Keratinocyte (primary cell): ENCODE data around the gene ARRDC3. TPM values are rescaled to one million over a fixed set of nuclear protein-coding genes. Genes with fewer than 3 reads are reported as not detected.

ENCODE experiments used
- DNase-seq: peaks from one replicate; pipeline ENCODE4 v3.0.0-alpha.2; 2011; ENCODE audit warnings: low read depth, missing footprints, low spot score
- FAIRE-seq: peaks from 2 replicates; lab custom pipeline; 2011; peaks lifted over from hg19 to GRCh38; lab: Jason Lieb, UNC
- H2AFZ ChIP-seq: 2 replicates; pipeline ENCODE4 v1.6.0; 2012; ENCODE audit warnings: low read length, control low read depth, inconsistent platforms; ENCODE audit not compliant: control insufficient read depth
- H3K27ac ChIP-seq: 2 replicates; pipeline ENCODE4 v1.5.1; 2011; ENCODE audit warnings: low read length; ENCODE audit not compliant: control insufficient read depth, insufficient read depth
- H3K27me3 ChIP-seq: 3 replicates; pipeline ENCODE4 v1.6.0; 2011; ENCODE audit warnings: low read length; ENCODE audit not compliant: control insufficient read depth, insufficient read depth; ENCODE audit errors: extremely low read depth
- H3K36me3 ChIP-seq, 2 experiments: 2 replicates in 1 of 2; 3 replicates in 1 of 2; pipeline ENCODE4 v1.5.1; 2011; ENCODE audit warnings: low read length in 2 of 2, mild to moderate bottlenecking in 1 of 2; ENCODE audit not compliant: control insufficient read depth in 2 of 2, insufficient read depth in 2 of 2; ENCODE audit errors: extremely low read depth in 1 of 2
- H3K4me1 ChIP-seq: 3 replicates; pipeline ENCODE4 v1.5.1; 2011; ENCODE audit warnings: low read length; ENCODE audit not compliant: control insufficient read depth, insufficient read depth; ENCODE audit errors: extremely low read depth
- H3K4me2 ChIP-seq: 3 replicates; pipeline ENCODE4 v1.6.0; 2011; ENCODE audit warnings: low read depth, low read length; ENCODE audit not compliant: control insufficient read depth, insufficient read depth; ENCODE audit errors: extremely low read depth
- H3K4me3 ChIP-seq, 3 experiments: fragments of 200-600 bp in 1 of 3; sonication (generic) in 1 of 3; 2 replicates in 2 of 3; 3 replicates in 1 of 3; pipeline ENCODE4 v1.5.1; 2011 to 2016; ENCODE audit warnings: low read length in 3 of 3, mild to moderate bottlenecking in 3 of 3, control low read depth in 2 of 3, inconsistent platforms in 1 of 3, low read depth in 1 of 3, mixed read lengths in 1 of 3, mixed run types in 1 of 3, moderate library complexity in 1 of 3; ENCODE audit not compliant: control insufficient read depth in 2 of 3, insufficient read depth in 2 of 3; ENCODE audit errors: extremely low read depth in 1 of 3
- H3K79me2 ChIP-seq: 2 replicates; pipeline ENCODE4 v1.6.0; 2012; ENCODE audit warnings: low read length; ENCODE audit not compliant: control insufficient read depth, insufficient read depth
- H3K9ac ChIP-seq: 3 replicates; pipeline ENCODE4 v1.6.0; 2011; ENCODE audit warnings: low read length; ENCODE audit not compliant: control insufficient read depth, insufficient read depth; ENCODE audit errors: extremely low read depth
- H3K9me1 ChIP-seq: 3 replicates; pipeline ENCODE4 v1.6.0; 2011; ENCODE audit warnings: low read length; ENCODE audit not compliant: control insufficient read depth, insufficient read depth; ENCODE audit errors: extremely low read depth
- H3K9me3 ChIP-seq: 2 replicates; pipeline ENCODE4 v1.5.1; 2012; ENCODE audit warnings: low read depth, low read length; ENCODE audit not compliant: control insufficient read depth
- H4K20me1 ChIP-seq: 3 replicates; pipeline ENCODE4 v1.6.0; 2011; ENCODE audit warnings: low read length; ENCODE audit not compliant: control insufficient read depth, insufficient read depth; ENCODE audit errors: extremely low read depth
- EZH2 ChIP-seq: IDR thresholded peaks from one replicate; pipeline ENCODE4 v1.6.1; 2012; ENCODE audit warnings: inconsistent platforms, mild to moderate bottlenecking, low read length, moderate library complexity
- dilution Hi-C: fragments of 300-500 bp; cut with MboI; formaldehyde crosslinking; loops from one replicate; pipeline ENCODE4 v1.7.0; 2020; ENCODE audit warnings: low sequenced_read_pairs; ENCODE audit not compliant: extremely low pct_ligation_motif_present
- polyA plus RNA-seq, 5 experiments: library from polyadenylated mRNA; depleted of rRNA in 3 of 5; stranded (reverse) in 3 of 5; stranded (forward) in 1 of 5; unstranded in 1 of 5; fragments of >200 nt; gene quantifications; 1 replicate in 1 of 5; 2 replicates in 3 of 5; 3 replicates in 1 of 5; pipeline versions ENCODE4 v1.2.1 to v1.2.3, GENCODE V29; 2011 to 2012; ENCODE audit warnings: missing spikeins in 2 of 5, low read depth in 1 of 5, low replicate concordance in 1 of 5
- TF ChIP-seq, protein P1 (sequence below), 3 experiments: IDR thresholded peaks in 1 of 3; conservative IDR thresholded peaks in 1 of 3; optimal IDR thresholded peaks in 1 of 3; 2 replicates in 2 of 3; 3 replicates in 1 of 3; pipeline versions ENCODE3 to v1.5.1; 2011; ENCODE audit warnings: low read length in 3 of 3, mild to moderate bottlenecking in 3 of 3, moderate library complexity in 2 of 3, control low read depth in 1 of 3, inconsistent platforms in 1 of 3; ENCODE audit not compliant: insufficient read depth in 2 of 3; ENCODE audit errors: extremely low read depth in 1 of 3

Gene ARRDC3
- polyA plus RNA-seq, 1 donor (not counting 4 experiments of a cell fraction or from before 2014, with no cell fraction given) = 8.9 TPM

- H3K4me1 ChIP-seq = no peaks in the 10 kb centered on the region
- no peak overlapping the region for H3K4me2 ChIP-seq
- no peak overlapping the region for H2AFZ ChIP-seq
- no peaks in the 10 kb centered on the region for H3K9me1 ChIP-seq
- DNase-seq = no peak
- no peaks in the 10 kb centered on the region for H3K79me2 ChIP-seq
- H3K27me3 ChIP-seq = no peaks in the 10 kb centered on the region
- H3K9ac ChIP-seq = no peak overlapping the region
- H3K36me3 ChIP-seq = peaks cover 7 to 17% of the 10 kb centered on the region in 2 experiments
- dilution Hi-C loops = no loop called here
- FAIRE-seq = no peak
- no peaks in the 10 kb centered on the region for H4K20me1 ChIP-seq
- no peak for TF ChIP-seq EZH2
- TF ChIP-seq, protein P1, sequence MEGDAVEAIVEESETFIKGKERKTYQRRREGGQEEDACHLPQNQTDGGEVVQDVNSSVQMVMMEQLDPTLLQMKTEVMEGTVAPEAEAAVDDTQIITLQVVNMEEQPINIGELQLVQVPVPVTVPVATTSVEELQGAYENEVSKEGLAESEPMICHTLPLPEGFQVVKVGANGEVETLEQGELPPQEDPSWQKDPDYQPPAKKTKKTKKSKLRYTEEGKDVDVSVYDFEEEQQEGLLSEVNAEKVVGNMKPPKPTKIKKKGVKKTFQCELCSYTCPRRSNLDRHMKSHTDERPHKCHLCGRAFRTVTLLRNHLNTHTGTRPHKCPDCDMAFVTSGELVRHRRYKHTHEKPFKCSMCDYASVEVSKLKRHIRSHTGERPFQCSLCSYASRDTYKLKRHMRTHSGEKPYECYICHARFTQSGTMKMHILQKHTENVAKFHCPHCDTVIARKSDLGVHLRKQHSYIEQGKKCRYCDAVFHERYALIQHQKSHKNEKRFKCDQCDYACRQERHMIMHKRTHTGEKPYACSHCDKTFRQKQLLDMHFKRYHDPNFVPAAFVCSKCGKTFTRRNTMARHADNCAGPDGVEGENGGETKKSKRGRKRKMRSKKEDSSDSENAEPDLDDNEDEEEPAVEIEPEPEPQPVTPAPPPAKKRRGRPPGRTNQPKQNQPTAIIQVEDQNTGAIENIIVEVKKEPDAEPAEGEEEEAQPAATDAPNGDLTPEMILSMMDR (optimal IDR thresholded peaks at IDR 0.05 in 1 of 3, IDR thresholded peaks at IDR 0.05 in 1 of 3, conservative IDR thresholded peaks at IDR 0.05 in 1 of 3; ENCODE audit: extremely low read depth in 1 of 3, insufficient read depth in 2 of 3, low read length in 3 of 3) = no peak
- no peak overlapping the region for H3K4me3 ChIP-seq
- no peaks in the 10 kb centered on the region for H3K9me3 ChIP-seq
- no peak overlapping the region for H3K27ac ChIP-seq
Measured at GRCh38 chr5:91367344-91367743, 15.8 kb downstream of the ARRDC3 start.

- Histone ChIP-seq H4K20me1 (no peaks in the 10 kb centered on the region), H3K36me3 (peaks cover 7 to 14% of the 10 kb centered on the region in 2 experiments), H3K9me1 (no peaks in the 10 kb centered on the region), H3K4me2 (no peak overlapping the region), H3K27ac (no peak overlapping the region), H3K79me2 (no peaks in the 10 kb centered on the region), H3K27me3 (no peaks in the 10 kb centered on the region), H3K9ac (no peak overlapping the region), H3K4me1 (no peaks in the 10 kb centered on the region), H2AFZ (no peak overlapping the region), H3K4me3 (no peak overlapping the region), H3K9me3 (no peaks in the 10 kb centered on the region)
- dilution Hi-C loops = no loop called here
- DNase-seq = no peak
- TF ChIP-seq EZH2 = no peak
- TF ChIP-seq, protein P1 (optimal IDR thresholded peaks at IDR 0.05 in 1 of 3, IDR thresholded peaks at IDR 0.05 in 1 of 3, conservative IDR thresholded peaks at IDR 0.05 in 1 of 3; ENCODE audit: extremely low read depth in 1 of 3, insufficient read depth in 2 of 3, low read length in 3 of 3) = no peak
- FAIRE-seq = no peak
Measured at GRCh38 chr5:91366551-91366950, 16.6 kb downstream of the ARRDC3 start.
